Measurements from ENCODE around the gene ACVR1. TPM values are rescaled to one million over a fixed set of nuclear protein-coding genes. Genes with fewer than 3 reads are reported as not detected.
A peak's percentile ranks its signal among the peaks of the same experiment; 100 is the strongest.

The ACVR1 gene
- total and polyA plus RNA-seq, 5 donors from 2014 or later: 14.1 to 64.2 (median 19.4) TPM

DNA sequence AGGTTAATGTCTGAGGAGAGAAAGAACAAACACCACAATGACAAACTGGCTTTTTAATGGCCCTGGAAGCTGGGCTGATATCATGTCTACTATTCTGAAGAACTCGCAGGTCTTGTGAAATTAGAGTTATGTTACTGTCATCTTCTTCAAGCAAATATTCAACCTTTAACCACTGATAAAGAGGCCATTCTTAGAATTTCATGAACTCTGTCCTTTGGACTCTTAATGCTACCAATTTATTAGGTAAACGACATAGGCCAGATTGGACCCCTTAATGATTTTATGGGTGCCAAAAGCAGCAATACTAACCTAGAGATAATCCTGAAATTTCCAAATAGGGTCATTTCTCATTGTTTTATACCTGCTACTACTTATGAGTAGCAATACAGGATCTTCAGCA, 138.5 kb downstream of the ACVR1 start:
- ATAC-seq (ENCODE audit: low read depth in 2 of 2) (no peak), DNase-seq (no peak)
- no peaks in the 10 kb centered on the region for H3K27me3 ChIP-seq (ENCODE audit: control insufficient read depth, insufficient read depth, low read length)
- Mint-ChIP-seq H3K4me1 (peaks cover 4 to 8% (median 5%) of the 10 kb centered on the region in 4 donors), H3K36me3 (peaks cover 61% of the 10 kb centered on the region), H3K27ac (no peak overlapping the region), H3K4me3 (no peak overlapping the region), H3K9me3 (peaks cover 0 to 4% (median 0%) of the 10 kb centered on the region in 7 donors), H3K27me3 (no peaks in the 10 kb centered on the region)
- no peaks in the 10 kb centered on the region for H3K9me3 ChIP-seq (ENCODE audit: control insufficient read depth in 2 of 2, low read length in 2 of 2)
- H3K36me3 ChIP-seq (ENCODE audit: control insufficient read depth, insufficient read depth, low read length): peaks cover 60% of the 10 kb centered on the region
- H3K27ac ChIP-seq (ENCODE audit: insufficient read depth, low read length, poor library complexity, severe bottlenecking): no peak overlapping the region
- no peaks in the 10 kb centered on the region for H3K4me1 ChIP-seq (ENCODE audit: control insufficient read depth, insufficient read depth, low read length, poor library complexity, severe bottlenecking)
- H3K4me3 ChIP-seq (ENCODE audit: low read depth, low read length): no peak overlapping the region

DNA sequence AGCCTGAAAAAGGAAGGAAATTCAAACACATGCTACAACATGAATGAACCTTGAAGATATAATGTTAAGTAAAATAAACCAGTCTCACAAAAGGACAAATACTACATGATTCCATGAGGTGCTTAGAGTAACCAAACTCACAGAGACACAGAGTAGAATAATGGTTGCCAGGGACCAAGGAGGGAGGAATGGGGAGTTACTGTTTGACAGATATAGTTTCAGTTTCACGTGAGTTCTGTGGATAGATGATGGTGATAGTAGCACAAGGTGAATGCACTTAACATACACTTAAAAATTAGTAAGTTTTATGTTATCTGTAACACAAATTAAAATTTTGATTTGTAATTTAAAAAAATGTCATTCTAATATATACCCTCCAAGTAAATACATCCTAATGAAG, 140.6 kb downstream of the ACVR1 start:
- Histone ChIP-seq H3K4me3 (ENCODE audit: low read depth, low read length) (no peak overlapping the region), H3K27me3 (ENCODE audit: control insufficient read depth, insufficient read depth, low read length) (no peaks in the 10 kb centered on the region), H3K27ac (ENCODE audit: insufficient read depth, low read length, poor library complexity, severe bottlenecking) (no peak overlapping the region), H3K4me1 (ENCODE audit: control insufficient read depth, insufficient read depth, low read length, poor library complexity, severe bottlenecking) (no peaks in the 10 kb centered on the region), H3K36me3 (ENCODE audit: control insufficient read depth, insufficient read depth, low read length) (peaks cover 57% of the 10 kb centered on the region), H3K9me3 (ENCODE audit: control insufficient read depth in 2 of 2, low read length in 2 of 2) (no peaks in the 10 kb centered on the region)
- H3K4me3 Mint-ChIP-seq: no peak overlapping the region
- H3K9me3 Mint-ChIP-seq: peaks cover 0 to 5% (median 4%) of the 10 kb centered on the region in 7 donors
- H3K4me1 Mint-ChIP-seq: peaks cover 3 to 5% (median 4%) of the 10 kb centered on the region in 4 donors
- ATAC-seq (ENCODE audit: low read depth in 2 of 2) (no peak), DNase-seq (no peak)
- H3K36me3 Mint-ChIP-seq: peaks cover 69% of the 10 kb centered on the region
- no peaks in the 10 kb centered on the region for H3K27me3 Mint-ChIP-seq
- no peak overlapping the region for H3K27ac Mint-ChIP-seq

DNA sequence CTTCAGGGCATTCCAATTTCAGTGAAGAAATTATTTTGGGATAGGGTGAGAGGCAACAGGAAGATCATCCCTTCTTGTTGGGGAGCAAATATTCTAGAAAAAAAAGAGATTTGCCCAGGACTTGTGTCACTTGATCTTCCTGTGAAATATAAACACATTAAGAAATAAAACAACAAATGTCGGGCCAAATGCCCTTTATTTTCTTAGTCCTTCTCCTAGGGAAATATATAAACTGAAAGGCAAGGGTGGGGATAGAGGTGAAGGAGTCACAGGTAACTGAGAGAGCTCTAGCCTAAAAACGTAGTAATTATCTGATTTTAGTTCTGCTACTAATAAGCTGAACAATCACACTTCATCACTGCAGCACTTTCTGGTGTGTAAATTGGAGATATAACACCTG, 142.9 kb downstream of the ACVR1 start:
- no peak overlapping the region for H3K4me3 ChIP-seq (ENCODE audit: low read depth, low read length)
- Mint-ChIP-seq H3K36me3 (peaks cover 83% of the 10 kb centered on the region), H3K4me3 (no peak overlapping the region), H3K27me3 (no peaks in the 10 kb centered on the region), H3K9me3 (peaks cover 0 to 9% (median 6%) of the 10 kb centered on the region in 7 donors), H3K4me1 (peaks cover 3 to 5% (median 4%) of the 10 kb centered on the region in 4 donors), H3K27ac (no peak overlapping the region)
- no peak for ATAC-seq (ENCODE audit: low read depth in 2 of 2)
- no peaks in the 10 kb centered on the region for H3K4me1 ChIP-seq (ENCODE audit: control insufficient read depth, insufficient read depth, low read length, poor library complexity, severe bottlenecking)
- no peaks in the 10 kb centered on the region for H3K9me3 ChIP-seq (ENCODE audit: control insufficient read depth in 2 of 2, low read length in 2 of 2)
- DNase-seq: no peak
- no peak overlapping the region for H3K27ac ChIP-seq (ENCODE audit: insufficient read depth, low read length, poor library complexity, severe bottlenecking)
- no peaks in the 10 kb centered on the region for H3K27me3 ChIP-seq (ENCODE audit: control insufficient read depth, insufficient read depth, low read length)
- H3K36me3 ChIP-seq (ENCODE audit: control insufficient read depth, insufficient read depth, low read length): peaks cover 52% of the 10 kb centered on the region

DNA sequence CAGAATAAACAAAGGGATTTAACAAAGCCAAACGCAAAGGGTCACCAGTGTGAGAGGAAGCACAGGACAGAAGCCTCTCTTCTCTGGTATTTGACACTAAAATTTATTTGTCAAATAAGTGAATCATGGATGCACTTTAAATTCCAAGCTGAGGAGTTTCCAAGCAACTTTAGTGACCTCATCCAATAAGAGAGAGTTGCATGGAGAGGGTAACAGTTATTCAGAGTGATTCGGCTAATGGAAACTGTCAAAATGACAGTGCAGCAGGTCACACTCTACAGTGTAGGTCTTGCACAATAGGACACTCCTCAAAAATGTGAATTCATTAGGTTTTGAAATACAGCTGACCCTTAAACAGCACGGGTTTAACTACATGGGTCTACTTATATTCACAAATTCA, 143.5 kb downstream of the ACVR1 start:
- ATAC-seq (ENCODE audit: low read depth in 2 of 2): no peak

DNA sequence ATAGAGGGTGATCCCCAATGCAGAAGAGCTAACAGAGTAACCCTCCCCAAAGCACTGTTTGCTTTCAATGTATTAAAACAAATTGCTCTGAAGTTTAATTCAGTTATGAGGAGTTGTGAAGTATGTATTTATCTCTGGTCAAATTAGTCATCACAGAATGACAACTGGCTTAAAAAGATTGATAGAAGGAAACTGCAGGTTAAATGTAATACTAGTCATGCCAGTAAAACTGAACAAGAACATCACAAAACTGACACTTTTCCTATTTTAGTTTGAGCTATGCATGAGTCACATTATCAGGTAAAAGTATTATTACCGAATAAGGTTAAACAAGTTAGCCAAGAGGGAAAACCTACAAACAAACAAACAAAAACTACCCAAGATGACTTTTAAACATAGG, 148.4 kb downstream of the ACVR1 start:
- Mint-ChIP-seq H3K9me3 (peaks cover 2 to 34% (median 10%) of the 10 kb centered on the region in 7 donors), H3K36me3 (peaks cover 56% of the 10 kb centered on the region), H3K27ac (no peak overlapping the region), H3K4me1 (peaks cover 0 to 6% (median 4%) of the 10 kb centered on the region in 4 donors), H3K4me3 (no peak overlapping the region), H3K27me3 (no peaks in the 10 kb centered on the region)
- Histone ChIP-seq H3K27me3 (ENCODE audit: control insufficient read depth, insufficient read depth, low read length) (no peaks in the 10 kb centered on the region), H3K27ac (ENCODE audit: insufficient read depth, low read length, poor library complexity, severe bottlenecking) (no peak overlapping the region), H3K36me3 (ENCODE audit: control insufficient read depth, insufficient read depth, low read length) (peaks cover 21% of the 10 kb centered on the region), H3K4me3 (ENCODE audit: low read depth, low read length) (no peak overlapping the region), H3K9me3 (ENCODE audit: control insufficient read depth in 2 of 2, low read length in 2 of 2) (peaks cover 12 to 17% of the 10 kb centered on the region in 2 experiments), H3K4me1 (ENCODE audit: control insufficient read depth, insufficient read depth, low read length, poor library complexity, severe bottlenecking) (no peaks in the 10 kb centered on the region)
- ATAC-seq (ENCODE audit: low read depth in 2 of 2) (no peak), DNase-seq (no peak)

More for the DNA sequence above, 143.5 kb downstream of the ACVR1 start:
- no peak overlapping the region for H3K27ac Mint-ChIP-seq
- H3K9me3 Mint-ChIP-seq: peaks cover 0 to 9% (median 6%) of the 10 kb centered on the region in 7 donors
- DNase-seq: no peak
- H3K36me3 Mint-ChIP-seq: peaks cover 82% of the 10 kb centered on the region
- Histone ChIP-seq H3K27ac (ENCODE audit: insufficient read depth, low read length, poor library complexity, severe bottlenecking) (no peak overlapping the region), H3K36me3 (ENCODE audit: control insufficient read depth, insufficient read depth, low read length) (peaks cover 45% of the 10 kb centered on the region), H3K4me1 (ENCODE audit: control insufficient read depth, insufficient read depth, low read length, poor library complexity, severe bottlenecking) (no peaks in the 10 kb centered on the region), H3K9me3 (ENCODE audit: control insufficient read depth in 2 of 2, low read length in 2 of 2) (no peaks in the 10 kb centered on the region), H3K4me3 (ENCODE audit: low read depth, low read length) (no peak overlapping the region), H3K27me3 (ENCODE audit: control insufficient read depth, insufficient read depth, low read length) (no peaks in the 10 kb centered on the region)
- H3K27me3 Mint-ChIP-seq: no peaks in the 10 kb centered on the region
- peaks cover 0 to 5% (median 3%) of the 10 kb centered on the region in 4 donors for H3K4me1 Mint-ChIP-seq
- H3K4me3 Mint-ChIP-seq: no peak overlapping the region

DNA sequence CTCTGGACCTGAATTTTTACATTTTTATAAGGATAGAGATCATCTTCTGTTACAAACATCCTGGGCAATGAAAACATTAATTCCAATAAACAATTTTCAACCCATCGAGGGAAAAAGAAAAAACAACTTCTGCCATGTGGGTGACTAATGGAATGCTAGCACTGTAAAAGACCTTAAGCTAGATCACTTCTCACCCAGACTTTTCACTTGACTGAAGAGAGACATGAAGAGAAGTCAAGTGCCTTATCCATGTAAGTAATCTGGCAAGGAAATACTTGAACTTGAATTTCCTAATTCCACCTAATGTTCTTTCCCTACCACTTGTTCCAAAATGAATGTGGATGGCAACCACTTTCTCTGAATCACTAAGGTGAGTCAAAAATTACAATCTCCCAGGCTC, 149.2 kb downstream of the ACVR1 start:
- Mint-ChIP-seq H3K27ac (no peak overlapping the region), H3K9me3 (peaks cover 5 to 41% (median 14%) of the 10 kb centered on the region in 7 donors), H3K4me1 (peaks cover 0 to 6% (median 5%) of the 10 kb centered on the region in 4 donors), H3K27me3 (no peaks in the 10 kb centered on the region), H3K4me3 (no peak overlapping the region), H3K36me3 (peaks cover 53% of the 10 kb centered on the region)
- no peaks in the 10 kb centered on the region for H3K4me1 ChIP-seq (ENCODE audit: control insufficient read depth, insufficient read depth, low read length, poor library complexity, severe bottlenecking)
- no peaks in the 10 kb centered on the region for H3K27me3 ChIP-seq (ENCODE audit: control insufficient read depth, insufficient read depth, low read length)
- ATAC-seq (ENCODE audit: low read depth in 2 of 2) (no peak), DNase-seq (no peak)
- peaks cover 19 to 24% of the 10 kb centered on the region in 2 experiments for H3K9me3 ChIP-seq (ENCODE audit: control insufficient read depth in 2 of 2, low read length in 2 of 2)
- no peak overlapping the region for H3K27ac ChIP-seq (ENCODE audit: insufficient read depth, low read length, poor library complexity, severe bottlenecking)
- H3K36me3 ChIP-seq (ENCODE audit: control insufficient read depth, insufficient read depth, low read length): peaks cover 21% of the 10 kb centered on the region
- no peak overlapping the region for H3K4me3 ChIP-seq (ENCODE audit: low read depth, low read length)

DNA sequence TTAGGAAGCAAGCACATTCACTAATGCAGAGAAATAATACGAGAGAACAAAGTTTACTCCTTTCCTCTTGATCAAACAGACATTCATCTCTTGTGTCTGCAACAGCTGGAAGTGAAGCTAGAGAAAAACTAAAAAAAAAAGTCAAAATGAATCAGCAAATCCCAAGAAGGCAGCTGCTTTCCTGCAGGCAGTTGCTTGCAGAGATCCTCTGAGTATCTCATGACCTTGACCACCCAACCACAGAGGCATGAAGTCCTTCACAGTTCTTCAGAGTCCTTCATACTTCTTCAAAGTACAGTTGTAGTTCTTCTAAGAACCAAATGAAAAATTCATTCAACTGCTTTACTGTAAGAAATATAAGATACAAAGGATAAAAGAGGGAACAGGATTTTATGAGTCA, 150.3 kb downstream of the ACVR1 start:
- Mint-ChIP-seq H3K4me3 (no peak overlapping the region), H3K27ac (no peak overlapping the region), H3K27me3 (no peaks in the 10 kb centered on the region), H3K9me3 (peaks cover 5 to 42% (median 17%) of the 10 kb centered on the region in 7 donors), H3K36me3 (peaks cover 48% of the 10 kb centered on the region), H3K4me1 (peaks cover 0 to 6% (median 5%) of the 10 kb centered on the region in 4 donors)
- Histone ChIP-seq H3K4me3 (ENCODE audit: low read depth, low read length) (no peak overlapping the region), H3K9me3 (ENCODE audit: control insufficient read depth in 2 of 2, low read length in 2 of 2) (peaks cover 23 to 30% of the 10 kb centered on the region in 2 experiments), H3K27me3 (ENCODE audit: control insufficient read depth, insufficient read depth, low read length) (no peaks in the 10 kb centered on the region), H3K4me1 (ENCODE audit: control insufficient read depth, insufficient read depth, low read length, poor library complexity, severe bottlenecking) (no peaks in the 10 kb centered on the region), H3K36me3 (ENCODE audit: control insufficient read depth, insufficient read depth, low read length) (peaks cover 21% of the 10 kb centered on the region), H3K27ac (ENCODE audit: insufficient read depth, low read length, poor library complexity, severe bottlenecking) (no peak overlapping the region)
- ATAC-seq (ENCODE audit: low read depth in 2 of 2) (no peak), DNase-seq (no peak)

DNA sequence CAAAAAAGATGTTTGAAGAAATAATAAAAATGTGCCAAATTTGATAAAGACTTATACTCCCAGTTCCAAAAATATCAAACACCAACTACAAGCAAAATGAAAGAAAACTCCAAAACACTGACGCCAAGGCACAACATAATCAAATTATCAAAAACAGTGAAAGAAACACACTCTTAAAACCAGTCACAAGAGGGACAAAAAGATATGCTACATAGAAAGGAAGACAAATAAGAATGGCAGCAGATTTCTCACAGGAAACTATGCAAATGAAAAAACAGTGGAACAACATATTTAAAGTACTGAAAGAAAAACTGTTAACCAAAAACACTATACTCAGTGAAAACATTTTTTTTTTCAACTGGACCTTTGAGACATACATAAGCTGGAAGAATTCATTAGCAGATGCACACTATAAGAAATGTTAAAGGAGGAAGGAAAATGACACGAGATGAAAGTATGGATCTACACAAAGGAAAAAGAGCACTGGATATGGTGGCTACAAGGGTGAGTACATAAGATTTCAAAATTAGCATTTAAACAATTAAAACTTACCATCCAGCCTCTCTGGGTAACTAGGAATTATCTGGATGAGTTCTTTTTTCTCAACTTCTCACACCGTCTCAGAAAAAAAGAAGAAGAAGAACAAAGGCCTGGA, 153.4 kb downstream of the ACVR1 start:
- H3K36me3 Mint-ChIP-seq: peaks cover 26% of the 10 kb centered on the region
- no peak overlapping the region for H3K27ac Mint-ChIP-seq
- H3K27me3 Mint-ChIP-seq: no peaks in the 10 kb centered on the region
- Histone ChIP-seq H3K27me3 (ENCODE audit: control insufficient read depth, insufficient read depth, low read length) (no peaks in the 10 kb centered on the region), H3K4me3 (ENCODE audit: low read depth, low read length) (no peak overlapping the region), H3K9me3 (ENCODE audit: control insufficient read depth in 2 of 2, low read length in 2 of 2) (peaks cover 23 to 36% of the 10 kb centered on the region in 2 experiments), H3K36me3 (ENCODE audit: control insufficient read depth, insufficient read depth, low read length) (peaks cover 21% of the 10 kb centered on the region), H3K27ac (ENCODE audit: insufficient read depth, low read length, poor library complexity, severe bottlenecking) (no peak overlapping the region), H3K4me1 (ENCODE audit: control insufficient read depth, insufficient read depth, low read length, poor library complexity, severe bottlenecking) (no peaks in the 10 kb centered on the region)
- peaks cover 5 to 33% (median 17%) of the 10 kb centered on the region in 7 donors for H3K9me3 Mint-ChIP-seq
- ATAC-seq (ENCODE audit: low read depth in 2 of 2) (no peak), DNase-seq (peak in 2 of 3 donors; percentile 11 to 12)
- H3K4me1 Mint-ChIP-seq: peaks cover 0 to 6% (median 5%) of the 10 kb centered on the region in 4 donors
- peak overlapping the region in 1 of 4 donors; percentile 34 for H3K4me3 Mint-ChIP-seq

All from CD4-positive, CD25-positive, alpha-beta regulatory T cell (primary cell).